Measurements from ENCODE around the gene PCDH12.
A peak's percentile ranks its signal among the peaks of the same experiment; 100 is the strongest.
"Not testable (repeated sequence)": the region's sequence is repeated elsewhere in the genome, so short reads cannot be mapped to it uniquely, and the experiment has no call there.

PCDH12 gene

DNA sequence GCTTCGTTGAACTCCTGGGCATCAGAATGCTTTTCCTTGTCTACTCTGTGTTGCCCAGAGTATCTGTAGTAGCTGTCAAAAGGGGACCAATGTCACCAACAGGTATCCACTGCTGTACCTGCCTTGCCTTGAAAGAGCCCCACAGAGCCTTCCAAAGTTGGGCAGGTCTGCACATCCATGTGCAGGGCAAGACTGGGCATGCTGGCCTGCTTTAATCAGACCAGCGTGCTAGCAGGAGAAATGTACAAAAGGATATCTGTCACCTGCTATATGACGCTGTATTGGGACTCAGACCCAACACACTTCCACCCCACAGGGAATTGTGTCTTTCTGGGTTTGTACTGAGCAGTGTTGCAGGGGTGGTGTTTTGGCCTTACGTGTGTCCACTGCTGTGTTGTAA is 22.5 kb downstream of the PCDH12 start:
- DNase-seq = no peak

DNA sequence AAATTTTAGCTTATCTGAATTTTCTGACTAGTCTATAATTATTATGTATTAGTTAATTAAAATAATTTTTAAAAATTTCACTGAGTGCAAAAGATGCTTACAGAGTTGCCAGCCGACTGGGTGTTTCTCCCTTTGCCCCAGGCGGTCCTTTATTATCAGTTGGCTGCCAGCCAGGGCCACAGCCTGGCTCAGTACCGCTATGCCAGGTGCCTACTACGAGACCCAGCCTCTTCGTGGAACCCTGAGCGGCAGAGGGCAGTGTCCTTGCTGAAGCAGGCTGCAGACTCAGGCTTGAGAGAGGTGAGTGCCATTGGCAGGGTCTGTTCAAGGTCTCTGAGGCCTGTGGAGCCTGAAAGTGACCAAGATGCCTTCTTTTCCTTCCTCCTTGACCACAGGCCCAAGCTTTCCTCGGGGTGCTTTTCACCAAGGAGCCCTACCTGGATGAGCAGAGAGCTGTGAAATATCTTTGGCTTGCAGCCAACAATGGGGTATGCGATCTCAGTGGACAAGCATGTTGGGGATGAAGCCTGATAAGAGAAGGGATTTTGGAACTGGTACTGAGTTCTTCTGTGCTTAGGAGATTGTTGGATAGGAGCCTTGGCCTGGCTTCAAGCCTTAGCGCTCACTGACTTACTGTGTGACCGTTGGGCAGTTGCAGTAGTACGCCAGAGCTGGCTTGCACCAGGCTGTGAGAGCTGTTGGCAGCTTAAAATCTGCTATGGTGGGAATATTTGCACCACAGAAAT is 23.7 kb downstream of the PCDH12 start:
- no peak for DNase-seq

DNA sequence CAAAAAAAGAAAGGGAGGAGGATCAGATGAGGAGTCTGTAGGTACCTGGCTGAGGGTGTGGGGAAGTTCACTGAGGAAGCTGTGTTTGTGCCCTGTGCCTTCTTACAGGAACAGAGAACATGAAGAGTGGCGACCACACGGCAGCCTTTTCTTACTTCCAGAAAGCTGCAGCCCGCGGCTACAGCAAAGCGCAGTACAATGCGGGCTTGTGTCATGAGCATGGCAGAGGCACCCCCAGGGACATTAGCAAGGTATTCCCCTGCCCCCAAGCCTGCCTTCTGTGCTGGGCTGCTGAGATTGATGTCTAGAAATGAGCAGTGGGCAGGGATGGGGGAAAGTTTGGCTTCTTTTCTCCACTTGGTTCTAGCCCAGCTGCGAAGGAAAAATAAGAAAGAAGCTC is 24.9 kb downstream of the PCDH12 start:
- no peak for DNase-seq

DNA sequence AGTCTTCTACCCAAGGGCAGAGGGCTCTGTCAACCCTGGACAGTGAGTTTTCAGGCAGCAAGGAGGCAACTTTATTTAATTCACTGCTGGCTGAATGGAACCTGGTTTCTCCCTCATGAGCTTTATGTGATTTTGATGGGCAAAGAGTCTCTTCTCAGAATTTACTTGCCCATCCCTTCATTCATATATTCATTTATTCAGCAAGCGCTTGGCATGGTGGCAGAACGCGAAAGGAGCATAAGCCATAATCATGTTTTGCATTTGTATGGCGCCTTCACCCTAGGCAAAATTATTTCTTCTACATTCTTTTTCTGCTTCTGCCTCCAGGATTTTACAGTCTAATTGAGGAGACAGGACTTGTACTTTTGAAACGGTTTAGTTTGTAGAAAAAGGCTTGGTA is 26.3 kb downstream of the PCDH12 start:
- DNase-seq = no peak

DNA sequence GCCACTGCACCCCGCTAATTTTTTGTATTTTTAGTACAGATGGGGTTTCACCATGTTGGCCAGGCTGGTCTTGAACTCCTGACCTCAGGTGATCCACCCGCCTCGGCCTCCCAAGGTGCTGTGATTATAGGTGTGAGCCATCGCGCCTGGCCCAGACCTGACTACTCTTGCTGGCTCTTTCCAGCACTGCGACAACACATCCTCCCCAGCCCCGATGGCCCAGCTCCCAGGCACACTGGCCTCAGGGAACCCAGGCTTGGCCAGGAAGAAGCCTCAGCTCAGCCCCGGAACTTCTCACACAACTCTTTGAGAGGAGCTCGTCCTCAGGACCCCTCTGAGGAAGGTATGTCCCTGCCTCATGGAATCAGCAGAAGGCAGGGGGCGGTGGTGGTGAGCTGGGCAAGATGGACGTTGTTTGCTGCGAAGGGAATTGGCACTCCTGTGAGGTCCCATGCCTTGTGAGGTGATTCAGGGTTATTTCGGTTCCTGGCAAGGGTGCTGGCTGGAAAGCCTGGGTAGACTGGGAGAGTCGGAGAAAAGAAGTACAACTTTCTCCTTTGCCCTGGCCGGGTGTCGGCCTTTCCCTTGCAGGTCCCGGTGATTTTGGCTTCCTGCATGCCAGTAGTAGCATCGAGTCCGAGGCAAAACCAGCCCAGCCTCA is 28.5 kb downstream of the PCDH12 start:
- DNase-seq = no peak

DNA sequence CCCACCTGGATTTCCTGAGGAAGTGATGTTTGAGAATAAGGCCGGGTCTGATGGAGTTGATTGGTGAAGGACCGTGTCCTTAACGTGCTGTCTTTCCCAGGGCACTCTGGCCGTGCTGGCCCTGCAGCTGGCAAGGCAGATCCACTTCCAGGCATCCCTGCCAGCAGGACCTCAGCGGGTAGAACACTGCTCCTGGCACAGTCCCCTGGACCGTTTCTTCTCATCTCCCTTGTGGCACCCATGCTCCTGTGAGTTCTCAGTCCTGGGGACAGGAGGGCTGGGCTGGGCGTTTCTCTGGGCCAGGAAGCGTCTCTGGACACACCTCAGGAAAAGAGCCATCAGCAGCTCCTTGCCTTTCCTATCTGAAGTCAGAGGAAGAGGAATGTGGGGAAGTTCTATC is 30.0 kb downstream of the PCDH12 start:
- DNase-seq = no peak

DNA sequence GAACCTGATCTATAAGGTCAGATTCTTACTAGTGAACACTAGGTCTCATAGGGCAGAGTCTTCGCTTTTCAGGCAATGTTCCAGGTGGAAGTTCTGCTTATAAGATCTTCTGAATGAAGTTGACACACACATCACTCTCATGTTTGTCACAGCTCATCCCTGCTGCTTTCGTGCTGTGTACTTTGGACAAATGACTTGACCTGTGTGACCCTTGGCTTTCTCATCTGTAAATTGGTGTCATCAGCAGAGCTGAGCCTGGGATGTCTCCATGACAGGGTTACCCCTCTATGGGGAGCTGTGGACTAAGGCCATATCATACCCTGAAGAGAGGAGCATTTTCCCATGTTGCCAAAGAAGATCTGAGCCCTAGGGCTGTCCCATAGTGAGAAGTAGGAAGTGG is 31.6 kb downstream of the PCDH12 start:
- no peak for DNase-seq

DNA sequence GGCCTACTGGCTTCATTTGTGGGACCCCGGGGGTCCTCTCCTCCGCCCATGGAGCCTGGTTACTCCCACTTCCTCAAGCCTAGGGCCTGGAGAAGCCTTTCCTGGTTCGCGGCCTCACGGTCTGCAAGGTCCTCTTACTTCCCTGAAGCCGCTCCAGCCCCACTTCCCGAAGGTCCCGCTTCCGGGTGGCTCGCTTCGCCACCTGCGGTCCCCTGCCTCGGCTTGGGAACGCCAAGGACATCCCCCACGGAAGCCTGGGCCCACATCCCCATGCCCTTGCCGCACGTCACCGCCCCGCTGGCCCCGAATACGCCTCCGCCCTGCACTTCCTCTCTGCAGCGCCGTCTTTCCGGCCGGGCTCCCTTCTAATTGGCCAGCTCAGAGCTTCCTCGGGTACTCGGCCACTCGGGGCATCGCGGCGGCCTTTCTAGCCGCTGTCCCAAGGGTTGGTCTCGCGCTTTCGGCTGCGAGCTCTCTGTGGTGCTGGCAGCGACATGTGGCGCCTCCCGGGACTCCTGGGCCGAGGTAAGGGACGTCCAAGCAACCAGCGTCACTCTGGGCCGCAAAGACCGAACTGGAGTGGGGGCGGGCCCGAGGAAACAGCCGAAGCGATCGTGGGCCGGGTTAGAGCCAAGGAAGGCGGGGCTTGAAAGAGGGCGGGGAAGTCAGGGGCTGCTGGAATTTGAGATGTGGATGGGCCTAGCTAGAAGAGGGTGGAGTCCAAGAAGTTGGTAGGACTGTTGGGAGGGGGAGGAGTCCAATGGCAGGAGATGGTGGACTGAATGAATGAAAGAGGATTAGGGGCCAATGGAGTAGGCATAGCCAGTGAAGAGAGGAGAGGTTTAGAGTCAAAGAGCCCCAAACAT is 34.3 kb downstream of the PCDH12 start, which contains the start of gene DELE1:
Gene DELE1, plus strand, starts transcription at position 424 of the 866 bp plus-strand sequence. Its CDS starts 71 bp downstream, at position 495.
- peak; percentile 86 for DNase-seq

DNA sequence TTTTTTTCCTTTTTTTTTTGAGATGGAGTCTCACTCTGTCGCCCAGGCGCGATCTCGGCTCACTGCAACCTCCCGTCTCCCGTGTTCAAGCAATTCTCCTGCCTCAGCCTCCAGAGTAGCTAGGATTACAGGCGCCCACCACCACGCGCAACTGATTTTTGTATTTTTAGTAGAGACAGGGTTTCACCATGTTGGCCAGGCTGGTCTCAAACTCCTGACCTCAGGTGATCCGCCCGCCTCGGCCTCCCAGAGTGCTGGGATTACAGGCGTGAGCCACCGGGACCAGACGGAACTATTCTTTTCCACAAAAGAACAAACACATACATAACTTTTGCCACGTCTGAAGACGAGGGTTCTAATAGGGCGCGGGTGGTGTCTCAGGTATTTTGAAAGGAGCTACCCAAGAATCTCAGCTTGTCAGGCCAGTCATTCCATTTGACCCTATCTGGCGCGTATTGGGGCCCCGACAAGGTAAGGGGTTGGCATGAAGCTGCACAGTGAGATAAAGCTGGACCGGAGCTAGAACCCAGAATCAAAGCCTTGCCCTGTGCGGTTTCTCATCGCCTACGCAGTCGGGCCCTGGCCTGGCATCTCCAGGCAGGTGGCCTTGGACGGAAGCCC is 35.1 kb downstream of the PCDH12 start:
- not testable (repeated sequence) for DNase-seq

DNA sequence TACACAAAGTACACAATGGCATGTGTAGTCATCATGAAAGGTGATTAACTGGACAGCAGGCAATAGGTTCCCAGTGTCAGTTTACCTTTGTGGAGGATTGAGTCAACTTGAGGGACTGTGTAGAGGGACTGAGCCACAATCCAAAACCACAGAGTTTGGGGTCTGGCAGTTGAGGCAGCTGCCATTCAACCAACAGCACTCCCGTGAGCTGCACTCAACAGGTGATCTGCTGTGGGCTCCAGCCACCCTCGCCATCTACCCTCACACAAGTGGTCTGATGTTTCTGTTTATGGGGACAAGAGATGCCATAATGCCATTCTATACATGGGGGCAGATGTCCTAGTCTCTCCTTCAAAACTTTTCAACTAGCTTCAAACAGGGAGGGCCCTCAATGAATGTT is 37.2 kb downstream of the PCDH12 start:
- no peak for DNase-seq

DNA sequence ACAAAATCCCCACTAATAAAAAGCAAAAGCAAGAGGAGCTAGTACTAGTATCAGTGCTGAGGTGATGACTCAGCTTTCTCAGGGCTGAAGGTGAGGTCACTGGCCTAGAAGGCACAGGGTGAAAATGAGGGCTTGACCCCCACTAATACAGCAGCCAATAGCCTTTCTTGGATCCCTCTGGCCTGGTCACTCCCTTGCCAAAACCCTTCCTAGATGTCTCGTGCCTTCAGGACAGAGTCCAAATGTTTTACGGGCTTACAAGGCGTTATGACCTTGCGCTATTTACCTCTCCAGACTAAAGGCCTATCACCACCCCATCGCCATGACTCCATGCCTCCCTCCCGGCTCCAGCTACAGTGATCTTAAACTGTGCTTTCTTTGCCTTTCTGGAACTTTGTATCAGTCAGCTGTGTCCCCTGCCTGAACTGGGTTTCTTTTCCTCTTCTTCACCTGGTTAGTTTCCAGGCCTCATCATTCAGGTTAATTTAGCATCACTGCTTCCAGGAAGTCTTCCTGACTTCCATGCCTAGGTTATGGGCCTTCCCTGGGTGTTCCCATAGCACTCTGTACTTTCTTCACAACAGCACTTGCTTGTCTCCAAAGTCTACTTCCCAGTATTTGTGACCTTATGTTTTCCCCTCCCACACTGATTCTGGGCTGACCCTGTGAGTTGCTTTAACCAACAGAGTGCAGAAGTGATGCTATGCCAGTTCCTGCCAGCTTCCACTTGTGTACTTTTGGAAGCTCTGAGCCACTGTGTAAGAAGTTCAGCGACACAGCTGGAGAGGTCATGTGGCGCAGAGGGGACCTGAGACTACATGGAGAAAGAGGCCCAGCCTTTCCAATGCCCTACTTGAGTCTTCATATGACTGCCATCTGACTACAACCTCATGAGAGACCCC is 38.5 kb downstream of the PCDH12 start:
- DNase-seq = no peak

DNA sequence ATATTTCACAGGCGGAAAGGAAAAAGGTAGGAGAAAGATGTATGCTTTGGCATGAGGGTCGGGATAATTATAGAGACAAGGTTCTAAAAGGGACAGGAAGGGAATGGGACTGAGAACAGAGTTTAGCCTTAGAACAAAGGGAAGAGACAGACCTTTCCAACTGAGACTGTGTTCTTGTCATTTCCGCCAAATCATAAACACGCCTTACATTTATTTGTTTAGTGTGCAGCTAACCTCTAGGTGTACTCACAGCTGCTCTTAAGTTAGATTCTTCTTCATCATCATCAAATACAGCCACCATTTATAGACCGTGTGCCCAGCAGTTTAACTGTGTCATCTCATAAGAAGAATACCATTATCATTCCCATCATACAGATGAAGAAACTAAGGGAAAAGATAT is 40.2 kb downstream of the PCDH12 start:
- no peak for DNase-seq

DNA sequence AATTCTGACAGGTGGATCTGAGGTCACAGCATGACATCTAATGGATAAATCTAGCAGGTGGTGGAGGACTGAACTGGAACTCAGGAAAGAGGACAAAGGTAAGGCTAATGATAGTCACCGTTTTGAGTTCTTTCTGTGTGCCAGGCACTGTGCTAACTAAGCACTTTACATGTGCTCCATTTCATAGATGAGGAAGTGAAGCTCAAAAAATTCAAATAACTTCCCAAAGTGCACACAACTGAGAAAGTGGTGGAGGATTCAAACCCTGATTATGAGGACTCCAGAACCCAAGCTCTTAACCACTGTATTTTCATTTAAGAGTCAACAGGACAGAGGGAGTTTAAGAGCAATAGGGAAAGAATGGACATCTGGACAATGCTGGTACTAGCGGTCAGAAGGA is 41.5 kb downstream of the PCDH12 start:
- no peak for DNase-seq

DNA sequence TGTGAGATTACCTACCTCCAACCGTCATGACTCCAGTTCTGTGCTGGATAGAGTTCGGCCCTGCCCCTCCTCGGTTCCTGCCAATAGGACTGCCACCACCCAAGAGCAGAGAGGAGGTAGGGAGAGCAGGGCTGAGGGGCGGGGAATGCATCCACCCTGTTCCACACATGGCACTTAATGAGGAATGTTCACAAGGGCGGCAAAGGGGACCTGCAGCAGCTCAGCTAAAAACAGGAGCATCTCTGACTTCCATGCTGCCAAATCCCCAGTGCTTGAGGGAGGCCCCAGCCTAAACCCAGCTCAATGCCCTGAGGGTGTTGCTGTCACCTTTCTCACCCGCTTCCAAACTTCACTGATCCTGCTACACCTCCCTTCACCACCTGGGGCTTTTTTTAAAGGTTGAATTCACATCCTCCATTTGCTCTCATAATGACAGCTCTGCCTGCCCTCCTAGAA is 42.1 kb downstream of the PCDH12 start:
- DNase-seq = no peak

DNA sequence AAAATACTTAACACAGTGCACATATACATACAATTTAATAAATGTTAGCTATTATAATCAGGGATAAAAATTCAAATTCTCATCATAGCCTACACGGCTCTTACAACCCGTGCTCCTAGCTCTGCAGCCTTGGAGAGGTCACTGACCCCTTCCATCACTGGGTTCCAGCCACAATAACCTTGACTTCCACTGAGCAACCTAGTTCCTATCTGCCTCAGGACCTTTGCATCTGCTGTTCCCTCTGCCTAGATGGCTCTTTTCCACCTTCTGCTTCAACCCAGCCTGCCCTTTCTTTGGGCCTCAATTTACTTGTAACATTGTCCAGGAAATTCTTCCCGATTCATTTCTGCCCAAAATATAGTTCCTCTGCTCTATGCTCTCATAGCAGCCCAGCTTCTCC is 43.2 kb downstream of the PCDH12 start:
- DNase-seq = no peak

DNA sequence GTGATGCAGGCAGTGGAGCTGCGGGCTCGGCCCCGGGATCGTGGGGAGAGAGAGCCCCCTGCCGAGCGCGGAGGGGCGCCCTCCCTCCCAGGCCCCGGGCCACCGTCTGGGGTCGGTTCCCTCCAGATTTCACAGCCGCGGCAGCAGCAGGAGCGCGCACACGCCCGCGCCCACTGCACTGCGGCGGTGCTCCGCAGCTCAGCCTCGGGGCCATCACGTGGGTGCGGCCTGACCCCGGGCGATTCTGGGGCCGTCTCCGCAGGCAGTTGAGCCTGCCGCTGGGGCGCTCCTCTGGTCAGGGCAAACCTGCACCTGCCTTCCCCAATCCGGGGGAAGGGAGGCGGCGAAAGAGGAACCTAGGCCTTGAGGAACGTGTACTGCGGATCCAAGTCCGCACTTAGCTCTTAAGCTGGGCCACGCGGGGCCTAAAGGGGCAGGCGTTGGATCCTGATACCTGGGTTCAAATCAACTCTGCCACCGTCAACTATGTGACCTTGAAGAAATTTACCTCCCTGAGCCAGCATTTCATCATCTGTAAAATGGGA is 43.7 kb downstream of the PCDH12 start:
- DNase-seq = no peak

DNA sequence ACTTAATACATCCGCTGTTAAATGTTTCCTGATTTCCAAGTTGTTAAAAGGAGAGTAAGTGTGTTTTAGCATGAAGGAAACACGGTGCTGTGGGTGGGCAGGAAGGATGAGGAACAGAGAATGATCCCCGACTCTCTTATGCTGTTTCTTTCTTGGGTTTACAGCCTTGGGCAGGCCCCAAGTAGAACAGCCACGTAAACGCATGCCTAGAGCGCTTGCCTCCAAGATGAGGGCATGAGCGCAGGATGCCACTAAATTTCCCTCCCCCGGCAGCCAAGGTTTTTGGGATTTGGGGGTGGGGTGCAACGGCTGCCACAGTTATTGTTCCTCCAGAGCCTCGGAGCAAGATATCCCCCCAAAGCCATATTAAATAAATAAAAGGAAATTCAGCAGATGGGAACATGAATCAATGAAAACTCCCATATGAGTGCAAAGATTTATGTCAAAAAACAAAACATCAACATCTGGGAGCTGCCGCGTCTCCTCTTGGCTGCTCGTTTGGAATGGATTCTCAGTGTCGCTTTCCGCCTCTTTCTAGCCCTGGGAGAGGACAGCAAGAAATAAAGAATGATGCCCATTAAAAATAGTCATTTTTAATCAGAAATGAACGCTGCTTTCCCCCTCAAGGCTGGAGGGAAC is 44.3 kb downstream of the PCDH12 start:
- DNase-seq = no peak

DNA sequence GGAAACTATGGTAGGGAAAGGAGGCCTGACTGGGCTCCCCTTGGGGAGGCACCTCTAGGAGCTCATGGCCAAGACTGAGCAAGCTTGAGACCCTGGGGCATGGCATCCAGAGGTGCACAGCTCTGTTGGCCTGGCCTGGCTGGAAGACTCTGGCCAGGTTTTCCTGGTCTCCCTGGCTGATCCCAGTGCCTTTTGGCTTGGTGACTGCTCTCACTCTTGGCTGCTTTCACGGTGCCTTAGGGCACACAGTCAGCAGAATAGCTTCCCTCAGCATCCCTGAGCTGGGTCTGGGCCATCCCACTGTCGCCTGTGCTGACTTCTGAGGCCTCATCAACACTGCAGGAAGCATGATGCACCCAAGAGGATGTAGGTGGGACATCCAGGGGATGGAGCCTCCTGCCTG is 47.7 kb downstream of the PCDH12 start:
- DNase-seq = no peak

DNA sequence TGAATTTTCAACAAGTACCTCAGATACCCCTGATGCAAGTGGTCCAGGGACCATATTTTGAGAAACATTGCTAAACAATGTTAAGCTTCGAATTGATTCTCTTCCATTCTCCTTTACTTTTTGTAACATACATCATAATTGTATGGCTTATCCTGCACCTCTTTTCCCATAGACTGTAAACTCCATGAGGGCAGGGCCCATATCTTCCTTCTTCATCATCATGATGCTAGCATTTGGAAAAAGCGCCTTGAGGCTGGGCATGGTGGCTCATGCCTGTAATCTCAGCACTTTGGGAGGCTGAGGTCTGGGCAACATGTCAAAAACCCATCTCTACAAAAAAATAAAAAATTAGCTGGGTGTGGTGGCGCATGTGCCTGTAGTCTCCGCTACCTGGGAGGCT is 48.8 kb downstream of the PCDH12 start:
- DNase-seq = no peak

DNA sequence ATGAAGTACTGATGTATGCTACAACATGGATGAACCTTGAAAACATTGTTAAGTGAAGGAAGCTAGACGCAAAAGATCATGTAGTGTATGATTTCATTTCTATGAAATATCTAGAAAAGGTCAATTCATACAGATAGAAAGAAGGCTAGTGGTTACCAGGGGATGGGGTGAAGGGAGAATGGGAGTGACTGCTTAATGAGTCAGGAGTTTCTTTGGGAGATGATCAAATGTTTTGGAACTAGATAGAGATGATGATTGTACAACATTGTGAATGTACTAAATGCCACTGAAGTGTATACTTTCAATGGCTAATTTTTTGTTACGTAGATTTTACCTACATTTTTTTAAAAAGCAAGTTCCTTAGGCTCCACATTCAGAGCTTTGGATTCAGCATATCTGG is 49.2 kb downstream of the PCDH12 start:
- no peak for DNase-seq

DNA sequence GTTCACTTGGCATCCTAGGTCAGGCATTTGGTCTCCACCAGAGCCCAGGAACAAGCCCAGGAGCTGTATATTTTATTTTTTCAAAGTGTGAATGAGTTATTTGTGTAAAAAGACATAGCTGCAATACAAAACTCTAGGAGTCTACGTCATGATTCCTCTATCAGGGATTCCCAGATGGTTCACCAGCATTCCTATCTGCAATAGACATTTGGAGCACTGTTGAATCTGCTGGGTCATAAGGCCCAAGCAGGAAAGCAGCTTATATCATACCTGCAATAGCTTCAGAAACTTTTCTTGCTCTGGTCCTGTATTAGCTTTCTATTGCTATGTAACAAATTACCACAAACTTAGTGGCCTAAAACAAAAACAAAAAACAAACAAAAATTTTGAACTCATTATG is 51.0 kb downstream of the PCDH12 start:
- DNase-seq = no peak

Measured in NCI-H446 treated with DMSO at 0.1 percent for 48 hours (cell line).